Astrocyte of the cerebellum (primary cell): ENCODE results near the gene PDE3B.

Experiments
- DNase-seq: peaks from one replicate; pipeline ENCODE4 v3.0.0-alpha.2; 2011; ENCODE audit warnings: low read depth
- H3K4me3 ChIP-seq: 2 replicates; pipeline ENCODE4 v1.5.1; 2011; ENCODE audit warnings: mild to moderate bottlenecking, low read depth, low read length, moderate library complexity
- CTCF ChIP-seq: IDR thresholded peaks from 2 replicates; pipeline ENCODE4 v1.5.1; 2012; ENCODE audit warnings: low read length, low read depth, moderate library complexity, mild to moderate bottlenecking; ENCODE audit errors: missing control alignments
- in situ Hi-C: cut with HindIII; loops from 2 replicates; pipeline ENCODE4 v1.10.0; 2017; ENCODE audit warnings: low sequenced_read_pairs

PDE3B gene

GRCh38 chr11:14641801-14642200, 1.8 kb upstream of the PDE3B start:
- no peak overlapping the region for H3K4me3 ChIP-seq
- no peak for TF ChIP-seq CTCF
- in situ Hi-C loops = no loop called here
- no peak for DNase-seq

- TF ChIP-seq CTCF = no peak
- H3K4me3 ChIP-seq = no peak overlapping the region
- in situ Hi-C loops = no loop called here
- DNase-seq = no peak
These were observed 1.2 kb upstream of the PDE3B start for GRCh38 chr11:14642453-14642852.

- H3K4me3 ChIP-seq = peak overlapping the region; percentile 77
- DNase-seq = no peak
- TF ChIP-seq CTCF = no peak
- in situ Hi-C loops = no loop called here
These were observed 519 bp upstream of the PDE3B start for GRCh38 chr11:14642873-14643696.

GRCh38 chr11:14644226-14645014, 816 bp downstream of the PDE3B start:
- in situ Hi-C loops = no loop called here
- no peak for TF ChIP-seq CTCF
- DNase-seq = no peak
- peak overlapping the region; percentile 77 for H3K4me3 ChIP-seq

GRCh38 chr11:14645015-14645912, 1.7 kb downstream of the PDE3B start:
- TF ChIP-seq CTCF = no peak
- no peak for DNase-seq
- H3K4me3 ChIP-seq = peak overlapping the region; percentile 77
- in situ Hi-C loops = no loop called here
